ENCODE data around the gene GCFC2. TPM values are rescaled to one million over a fixed set of nuclear protein-coding genes. Genes with fewer than 3 reads are reported as not detected.

The GCFC2 gene
- polyA plus RNA-seq, 1 experiment, result 16.8 TPM

DNA sequence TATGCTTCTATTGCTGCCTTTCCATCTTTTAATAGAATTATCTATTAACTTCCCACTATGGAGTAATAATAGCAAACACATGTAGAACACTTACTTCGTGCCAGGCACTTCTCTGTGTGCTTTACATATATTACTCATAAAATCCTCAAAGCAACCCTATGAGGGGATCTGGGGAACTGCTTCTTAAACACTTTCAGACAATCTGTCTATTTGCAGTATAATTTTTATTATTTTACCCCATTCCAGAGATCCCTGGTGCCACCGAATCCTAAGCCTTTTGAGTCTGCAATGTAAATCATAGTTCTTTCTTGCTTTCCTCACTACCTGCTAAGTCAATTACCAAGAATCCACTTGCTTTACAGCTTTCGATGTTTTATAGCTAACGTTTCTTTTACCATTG lies 25.6 kb upstream of the GCFC2 start:
- TF ChIP-seq CTCF (IDR thresholded peaks at IDR 0.05; ENCODE audit: low read depth, low read length), result no peak
- ChIA-PET POLR2A (no interaction called here), CTCF (no interaction called here)
- Histone ChIP-seq H3K27ac (ENCODE audit: low read depth, low read length) (no peak overlapping the region), H3K4me3 (ENCODE audit: low read depth, low read length) (no peak overlapping the region), H3K9me3 (ENCODE audit: control insufficient read depth, insufficient read depth, low read length) (no peaks in the 10 kb centered on the region), H3K27me3 (ENCODE audit: control insufficient read depth, insufficient read depth, low read length) (no peaks in the 10 kb centered on the region)
- no peak for DNase-seq (ENCODE audit: low read depth, low spot score)

DNA sequence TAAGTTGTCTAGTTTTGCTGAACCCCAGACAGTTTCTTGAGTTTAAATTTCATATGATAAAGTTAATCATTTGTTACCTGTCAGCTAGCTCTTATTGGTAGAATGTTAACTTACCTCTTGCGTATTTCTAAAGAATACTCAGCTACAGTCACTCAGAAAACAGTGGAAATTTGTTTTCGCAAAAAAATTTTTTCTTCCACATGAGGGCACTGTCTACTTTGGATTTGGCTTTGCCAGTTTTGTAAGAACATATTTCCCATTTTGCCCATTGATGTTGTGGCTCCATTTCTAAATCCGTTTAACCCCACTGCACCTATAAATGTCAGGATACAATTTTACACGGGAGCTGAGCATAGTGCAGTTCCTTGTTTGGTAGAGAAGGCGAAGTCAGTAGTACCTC lies 19.1 kb upstream of the GCFC2 start:
- POLR2A ChIA-PET, result no interaction called here
- DNase-seq (ENCODE audit: low read depth, low spot score), result no peak
- CTCF ChIA-PET, result interaction anchor here (1.1 to 1.8 kb wide), 3 partner anchors 10 to 870 kb away, joined by 3 to 6 read pairs (median 4); no protein-coding TSS in a partner anchor
- no peak overlapping the region for H3K27ac ChIP-seq (ENCODE audit: low read depth, low read length)
- no peaks in the 10 kb centered on the region for H3K9me3 ChIP-seq (ENCODE audit: control insufficient read depth, insufficient read depth, low read length)
- TF ChIP-seq CTCF (IDR thresholded peaks at IDR 0.05; ENCODE audit: low read depth, low read length), result peak; percentile 33
- H3K4me3 ChIP-seq (ENCODE audit: low read depth, low read length), result no peak overlapping the region
- H3K27me3 ChIP-seq (ENCODE audit: control insufficient read depth, insufficient read depth, low read length), result no peaks in the 10 kb centered on the region

DNA sequence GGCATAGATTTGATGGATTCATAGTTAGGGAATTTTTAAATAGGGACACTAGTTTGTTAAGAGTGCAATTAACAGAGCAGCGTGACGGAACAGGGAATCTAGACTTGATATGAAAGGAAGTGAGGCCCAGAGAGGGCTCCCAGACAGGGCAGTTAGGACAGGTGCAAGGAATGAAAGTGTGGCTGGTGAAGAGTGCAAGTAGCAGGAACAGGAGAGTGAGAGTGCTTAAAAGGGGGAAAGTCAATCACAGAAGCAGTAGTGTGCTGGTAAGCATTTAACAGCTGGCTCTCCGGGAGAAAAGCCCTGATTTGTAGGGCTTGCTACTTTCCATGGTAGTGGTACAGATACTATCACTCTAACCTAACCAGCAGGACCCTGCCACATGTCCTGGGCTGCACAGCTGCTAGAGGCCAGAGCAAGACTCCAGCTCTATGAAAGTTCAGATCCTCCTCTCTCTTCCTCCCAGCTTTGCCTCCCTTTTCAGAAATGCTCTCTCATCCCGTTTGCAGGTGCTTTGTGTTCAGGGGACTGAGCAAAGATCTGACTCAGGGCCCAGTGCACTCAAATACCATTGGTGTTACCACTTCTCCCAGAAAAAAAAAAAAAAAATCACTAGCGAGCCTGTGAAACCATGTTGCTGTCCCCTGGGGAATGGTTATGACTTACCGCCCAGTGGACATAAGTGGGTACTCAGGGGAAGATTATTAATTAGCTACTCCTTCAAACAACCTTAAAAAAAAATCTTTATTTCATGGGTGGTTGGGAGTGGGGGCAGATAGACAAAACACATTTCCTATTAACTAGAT lies 18.1 kb upstream of the GCFC2 start:
- Histone ChIP-seq H3K9me3 (ENCODE audit: control insufficient read depth, insufficient read depth, low read length) (no peaks in the 10 kb centered on the region; the same call in 1 of the 2 replicates), H3K27ac (ENCODE audit: low read depth, low read length) (no peak overlapping the region), H3K27me3 (ENCODE audit: control insufficient read depth, insufficient read depth, low read length) (no peaks in the 10 kb centered on the region), H3K4me3 (ENCODE audit: low read depth, low read length) (no peak overlapping the region)
- ChIA-PET POLR2A (no interaction called here), CTCF (interaction anchor here (0.6 to 1.1 kb wide), 2 partner anchors 11 to 871 kb away, joined by 3 read pairs; no protein-coding TSS in a partner anchor)
- DNase-seq (ENCODE audit: low read depth, low spot score), result no peak
- TF ChIP-seq CTCF (IDR thresholded peaks at IDR 0.05; ENCODE audit: low read depth, low read length), result no peak

DNA sequence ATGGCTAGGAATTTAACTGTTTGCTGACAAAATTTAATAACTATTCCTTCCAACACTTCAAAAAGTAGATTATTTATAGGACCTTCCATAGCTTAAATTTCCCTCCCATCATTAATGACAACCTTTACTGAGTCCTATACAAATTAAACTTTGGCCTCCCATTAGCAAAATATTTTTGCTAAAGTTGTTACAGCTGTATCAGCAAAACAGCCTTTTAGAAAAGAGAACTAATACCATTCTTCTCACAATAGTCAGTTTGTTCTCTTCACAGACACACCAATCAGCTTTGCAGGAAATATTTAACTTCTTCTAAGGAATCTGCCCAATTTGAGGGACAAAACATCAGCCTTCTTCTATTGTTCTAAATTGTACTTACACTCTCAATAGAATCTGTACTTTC lies 12.0 kb upstream of the GCFC2 start:
- H3K27me3 ChIP-seq (ENCODE audit: control insufficient read depth, insufficient read depth, low read length), result no peaks in the 10 kb centered on the region
- CTCF ChIA-PET, result interaction anchor here (1.5 kb wide), 1 partner anchor 82 kb away, joined by 5 read pairs; no protein-coding TSS in a partner anchor
- H3K4me3 ChIP-seq (ENCODE audit: low read depth, low read length), result no peak overlapping the region
- TF ChIP-seq CTCF (IDR thresholded peaks at IDR 0.05; ENCODE audit: low read depth, low read length), result no peak
- POLR2A ChIA-PET, result no interaction called here
- no peak for DNase-seq (ENCODE audit: low read depth, low spot score)
- no peak overlapping the region for H3K27ac ChIP-seq (ENCODE audit: low read depth, low read length)
- no peaks in the 10 kb centered on the region; the same call in 1 of the 2 replicates for H3K9me3 ChIP-seq (ENCODE audit: control insufficient read depth, insufficient read depth, low read length)

DNA sequence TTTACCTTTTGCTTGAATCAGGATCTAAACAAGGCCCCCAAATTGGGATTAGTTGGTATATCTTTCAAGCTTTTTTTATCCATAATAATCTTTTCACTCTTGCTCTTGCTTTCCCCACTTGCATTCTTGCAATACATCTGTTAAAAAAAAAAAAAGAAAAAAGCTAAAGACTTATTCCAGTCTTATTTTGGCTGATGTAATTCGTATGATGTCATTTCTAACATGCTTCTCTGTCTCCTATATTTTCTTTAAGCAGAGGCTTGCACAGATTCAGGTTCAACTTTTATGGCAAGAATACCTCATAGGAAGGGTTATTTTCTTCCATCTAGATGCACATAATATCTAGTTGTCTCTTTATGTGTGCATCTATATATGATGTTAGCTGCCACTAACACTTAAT lies 9.8 kb upstream of the GCFC2 start:
- H3K27me3 ChIP-seq (ENCODE audit: control insufficient read depth, insufficient read depth, low read length), result no peaks in the 10 kb centered on the region
- TF ChIP-seq CTCF (IDR thresholded peaks at IDR 0.05; ENCODE audit: low read depth, low read length), result no peak
- CTCF ChIA-PET, result interaction anchor here (1.1 to 2.0 kb wide), 2 partner anchors 10 to 11 kb away, joined by 4 to 6 read pairs; no protein-coding TSS in a partner anchor
- no peak overlapping the region for H3K27ac ChIP-seq (ENCODE audit: low read depth, low read length)
- no peak for DNase-seq (ENCODE audit: low read depth, low spot score)
- H3K9me3 ChIP-seq (ENCODE audit: control insufficient read depth, insufficient read depth, low read length), result no peaks in the 10 kb centered on the region; the same call in 1 of the 2 replicates
- no peak overlapping the region for H3K4me3 ChIP-seq (ENCODE audit: low read depth, low read length)
- POLR2A ChIA-PET, result no interaction called here

Measured in AG04450 (cell line).